SU-DHL-6 (cell line): Measurements from ENCODE around the gene OR7G2.

ENCODE experiments used
- H2AFZ ChIP-seq: fragments of 200-600 bp; sonication (generic); 2 replicates; pipeline ENCODE4 v1.6.1; 2014; ENCODE audit warnings: low read depth, mild to moderate bottlenecking, moderate library complexity, mixed read lengths, antibody characterized with exemption, low read length; ENCODE audit not compliant: severe bottlenecking
- H3F3A ChIP-seq: fragments of 200-600 bp; shearing (Covaris generic); 2 replicates; pipeline ENCODE4 v1.6.0; 2016; ENCODE audit warnings: antibody characterized with exemption, mild to moderate bottlenecking; ENCODE audit not compliant: insufficient read depth
- H3K27ac ChIP-seq: fragments of 200-600 bp; sonication (generic); 2 replicates; pipeline ENCODE4 v1.5.1; 2016; ENCODE audit warnings: low read depth, mild to moderate bottlenecking, low read length, moderate library complexity, mixed read lengths
- H3K27me3 ChIP-seq: fragments of 200-600 bp; sonication (generic), shearing (Covaris generic); 2 replicates; pipeline ENCODE4 v1.6.0; 2014; ENCODE audit warnings: mild to moderate bottlenecking, low read length
- H3K36me3 ChIP-seq: fragments of 200-600 bp; sonication (generic); 2 replicates; pipeline ENCODE4 v1.6.1; 2014; ENCODE audit warnings: mild to moderate bottlenecking, low read length, mixed read lengths
- H3K4me2 ChIP-seq: fragments of 300-600, 200-600 bp; shearing (Covaris generic), sonication (generic); 2 replicates; pipeline ENCODE4 v1.6.0; 2014; ENCODE audit warnings: low read length, low read depth, mild to moderate bottlenecking; ENCODE audit not compliant: poor library complexity, severe bottlenecking
- H3K4me3 ChIP-seq: fragments of 200-600 bp; sonication (generic); 2 replicates; pipeline ENCODE4 v1.5.1; 2014; ENCODE audit warnings: antibody characterized with exemption, low read length, mild to moderate bottlenecking, mixed read lengths; ENCODE audit not compliant: insufficient read depth, poor library complexity, severe bottlenecking
- H3K79me2 ChIP-seq: fragments of 200-600 bp; sonication (generic); 2 replicates; pipeline ENCODE4 v1.6.1; 2014; ENCODE audit warnings: mild to moderate bottlenecking, low read length, moderate library complexity; ENCODE audit not compliant: insufficient read depth
- H3K9ac ChIP-seq: fragments of 200-600 bp; sonication (generic); 2 replicates; pipeline ENCODE4 v1.7.0; 2014; ENCODE audit warnings: mild to moderate bottlenecking, low read length
- H3K9me2 ChIP-seq: fragments of 200-600 bp; sonication (generic); replicated peaks from 2 replicates; pipeline ENCODE4 v1.6.1; 2014; ENCODE audit warnings: low read length; ENCODE audit not compliant: insufficient read depth
- H3K9me3 ChIP-seq: fragments of 200-600 bp; sonication (generic); 2 replicates; pipeline ENCODE4 v1.6.1; 2014; ENCODE audit warnings: low read length, mixed read lengths; ENCODE audit not compliant: insufficient read depth
- H4K20me1 ChIP-seq: fragments of 200-600 bp; sonication (generic); 2 replicates; pipeline ENCODE4 v1.6.1; 2014; ENCODE audit warnings: low read depth, mild to moderate bottlenecking, antibody characterized with exemption, low read length, moderate library complexity, mixed read lengths
- CTCF ChIP-seq: fragments of 200-600 bp; sonication (generic); IDR thresholded peaks from one replicate; pipeline ENCODE4 v1.5.1; 2017; ENCODE audit warnings: antibody characterized with exemption, mild to moderate bottlenecking, low read length, moderate library complexity; ENCODE audit not compliant: insufficient read depth, poor library complexity, severe bottlenecking
- EZH2phosphoT487 ChIP-seq: fragments of 200-600 bp; sonication (generic), shearing (Covaris generic); conservative IDR thresholded peaks from 2 replicates; pipeline ENCODE4 v1.6.1; 2018; ENCODE audit warnings: mild to moderate bottlenecking, antibody characterized with exemption, low read length, moderate library complexity, mixed read lengths

The OR7G2 gene

GRCh38 chr19:9146882-9147281 is 39.6 kb upstream of the OR7G2 start:
- H3K79me2 ChIP-seq = peaks cover 100% of the 10 kb centered on the region
- no peak overlapping the region for H3K27ac ChIP-seq
- H3K9ac ChIP-seq = no peak overlapping the region
- no peak overlapping the region for H3K4me2 ChIP-seq
- H3K9me3 ChIP-seq = peaks cover 33% of the 10 kb centered on the region
- no peaks in the 10 kb centered on the region for H3K27me3 ChIP-seq
- no peak overlapping the region for H3K4me3 ChIP-seq
- no peaks in the 10 kb centered on the region for H3K9me2 ChIP-seq
- no peak for TF ChIP-seq EZH2phosphoT487
- H3K36me3 ChIP-seq = peaks cover 73% of the 10 kb centered on the region
- H4K20me1 ChIP-seq = peaks cover 10% of the 10 kb centered on the region; the same call in 1 of the 2 replicates
- H2AFZ ChIP-seq = no peak overlapping the region
- no peaks in the 10 kb centered on the region for H3F3A ChIP-seq

- H3K27ac ChIP-seq = no peak overlapping the region
- H3K9ac ChIP-seq = no peak overlapping the region
- H3K9me3 ChIP-seq = peaks cover 27% of the 10 kb centered on the region
- no peak overlapping the region for H3K4me2 ChIP-seq
- TF ChIP-seq CTCF (no peak), EZH2phosphoT487 (no peak)
- peaks cover 10% of the 10 kb centered on the region; the same call in 1 of the 2 replicates for H4K20me1 ChIP-seq
- H3K36me3 ChIP-seq = peaks cover 62% of the 10 kb centered on the region
- H2AFZ ChIP-seq = no peak overlapping the region
- no peak overlapping the region for H3K4me3 ChIP-seq
- no peaks in the 10 kb centered on the region for H3K9me2 ChIP-seq
- no peaks in the 10 kb centered on the region for H3F3A ChIP-seq
- no peaks in the 10 kb centered on the region for H3K27me3 ChIP-seq
- peaks cover 98% of the 10 kb centered on the region for H3K79me2 ChIP-seq
Observed at GRCh38 chr19:9144920-9145319, 37.6 kb upstream of the OR7G2 start.

- Histone ChIP-seq H3K4me3 (peak within 1 kb of the TSS; percentile 91), H3K9me3 (peaks cover 20% of the 10 kb centered on the region), H4K20me1 (0 out of 2 replicates have a peak, but pooled peaks cover 4% of the 10 kb centered on the region), H3K79me2 (peaks cover 52% of the 10 kb centered on the region), H3F3A (peaks cover 3% of the 10 kb centered on the region; the same call in 1 of the 2 replicates), H3K9ac (peak within 1 kb of the TSS; percentile 97), H3K9me2 (no peaks in the 10 kb centered on the region), H2AFZ (peak within 1 kb of the TSS; percentile 87), H3K4me2 (peak within 1 kb of the TSS; percentile 84), H3K27me3 (no peaks in the 10 kb centered on the region), H3K27ac (peak within 1 kb of the TSS; percentile 53), H3K36me3 (peaks cover 35% of the 10 kb centered on the region)
- no peak for TF ChIP-seq EZH2phosphoT487
Observed at GRCh38 chr19:9140159-9140874, 33.0 kb upstream of the OR7G2 start, which contains the start of gene ZNF317. Gene ZNF317, plus strand, starts transcription at chr19:9140397. Its CDS starts 15,620 bp downstream, at chr19:9156017.

GRCh38 chr19:9139609-9140158 is 32.4 kb upstream of the OR7G2 start:
- H3K27ac ChIP-seq = no peak overlapping the region
- TF ChIP-seq CTCF = no peak
- TF ChIP-seq EZH2phosphoT487 = no peak
- H3K4me2 ChIP-seq = peak overlapping the region; percentile 84
- peak overlapping the region; percentile 91 for H3K4me3 ChIP-seq
- 0 out of 2 replicates have a peak, but pooled peaks cover 4% of the 10 kb centered on the region for H4K20me1 ChIP-seq
- peaks cover 46% of the 10 kb centered on the region for H3K79me2 ChIP-seq
- H2AFZ ChIP-seq = peak overlapping the region; percentile 87
- H3K9me2 ChIP-seq = no peaks in the 10 kb centered on the region
- H3F3A ChIP-seq = peaks cover 3% of the 10 kb centered on the region; the same call in 1 of the 2 replicates
- H3K9me3 ChIP-seq = peaks cover 13% of the 10 kb centered on the region; the same call in 1 of the 2 replicates
- peak overlapping the region; percentile 97 for H3K9ac ChIP-seq
- H3K27me3 ChIP-seq = no peaks in the 10 kb centered on the region
- peaks cover 28% of the 10 kb centered on the region for H3K36me3 ChIP-seq
